Astrocyte (in vitro differentiated cells and primary cell): ENCODE measurements around the gene DUS1L.

Source experiments
- CTCF ChIP-seq: IDR thresholded peaks from 2 replicates; pipeline ENCODE4 v1.5.1; 2011; ENCODE audit warnings: low read depth, mild to moderate bottlenecking, inconsistent platforms, low read length, moderate library complexity; ENCODE audit not compliant: insufficient read depth
- EZH2 ChIP-seq: IDR thresholded peaks from 2 replicates; pipeline ENCODE4 v1.6.1; 2012; ENCODE audit warnings: mild to moderate bottlenecking, low read length, inconsistent platforms; ENCODE audit not compliant: insufficient read depth

GRCh38 chr17:82022310-82022980, 43.2 kb downstream of the DUS1L start, which contains the start of gene CENPX:
- TF ChIP-seq CTCF (no peak), EZH2 (no peak)
